ENCODE data around the gene ZNF516.

The ZNF516 gene

DNA sequence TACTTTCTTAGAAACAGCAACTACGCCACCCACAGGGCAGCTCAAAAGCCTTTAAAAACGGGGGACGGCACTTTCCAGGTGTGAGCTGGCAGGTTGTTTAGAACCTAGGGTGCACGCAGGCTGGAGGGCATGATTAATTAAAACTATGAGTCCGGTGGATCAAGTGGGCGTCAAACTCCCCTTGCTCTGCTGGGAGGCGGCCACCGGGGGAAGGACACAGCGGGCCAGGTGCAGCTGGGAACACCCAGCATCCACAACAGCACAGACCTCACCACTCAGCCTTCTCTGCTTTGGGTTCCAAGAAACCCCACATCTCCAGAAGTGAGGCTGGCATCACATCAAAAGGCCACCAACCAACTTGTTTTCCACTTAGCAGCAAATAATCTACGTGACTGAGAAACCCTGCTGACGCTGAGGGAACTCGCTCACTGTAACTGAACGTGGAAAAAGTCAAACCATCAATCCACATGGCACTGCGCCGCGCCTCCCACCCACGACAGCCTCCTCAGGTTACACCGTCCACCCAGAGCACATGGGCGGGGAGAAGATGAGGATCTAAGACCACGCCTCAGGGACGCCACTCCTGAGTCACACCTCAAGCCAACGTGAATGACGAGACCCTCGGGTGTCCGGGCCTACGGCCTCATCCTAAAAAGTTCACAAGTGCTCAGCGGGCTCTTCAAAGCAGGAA is 118.2 kb downstream of the ZNF516 start:
- Histone ChIP-seq H2BK5ac (ENCODE audit: low read length) (no peak overlapping the region), H3K27me3 (ENCODE audit: insufficient read depth, low read length, poor library complexity) (no peaks in the 10 kb centered on the region), H3K4me2 (ENCODE audit: low read length) (no peak overlapping the region), H3K56ac (ENCODE audit: low read length) (no peak overlapping the region), H4K8ac (ENCODE audit: low read depth, low read length) (no peak overlapping the region), H3K4me3 (ENCODE audit: low read length) (no peak overlapping the region), H3K23ac (ENCODE audit: low read length) (no peak overlapping the region), H3K18ac (ENCODE audit: low read length) (no peak overlapping the region), H3K4me1 (ENCODE audit: control insufficient read depth, low read depth, low read length) (no peaks in the 10 kb centered on the region), H3K36me3 (ENCODE audit: control insufficient read depth, insufficient read depth, low read length) (no peaks in the 10 kb centered on the region), H3K79me2 (ENCODE audit: control insufficient read depth, insufficient read depth, low read length) (no peaks in the 10 kb centered on the region), H3K9ac (ENCODE audit: low read length) (no peak overlapping the region), H2BK15ac (replicated peaks; ENCODE audit: low read depth) (no peak overlapping the region), H3K4ac (ENCODE audit: low read depth, low read length) (no peak overlapping the region), H2BK120ac (ENCODE audit: low read depth, low read length) (no peak overlapping the region), H3K27ac (ENCODE audit: low read depth, low read length) (no peak overlapping the region), H2AK5ac (ENCODE audit: low read length) (no peak overlapping the region), H3K79me1 (ENCODE audit: low read length) (no peaks in the 10 kb centered on the region), H4K5ac (ENCODE audit: low read length) (no peak overlapping the region)
- no peak for DNase-seq
- no CpG with 5 or more reads among the region's 27 CpGs for WGBS (ENCODE audit: extremely low coverage, insufficient coverage, low lambda C conversion rate)

DNA sequence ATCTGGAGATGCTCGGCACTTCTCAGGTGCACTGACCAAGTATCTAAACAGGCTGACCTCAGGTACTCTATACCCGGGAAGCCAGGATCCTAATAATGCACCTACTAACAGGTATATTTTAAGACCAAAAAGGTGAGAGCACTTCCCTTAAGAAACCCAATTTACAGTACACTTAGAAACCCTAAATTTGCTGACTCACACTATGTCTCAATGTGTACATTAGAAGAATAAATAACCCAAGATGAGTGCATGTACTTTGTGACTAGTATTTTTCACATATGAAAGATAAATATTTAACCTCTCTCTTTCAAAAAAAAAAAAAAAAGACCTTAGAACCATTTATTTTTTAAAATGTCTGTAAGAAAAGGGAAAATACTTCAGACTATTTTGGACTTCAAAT is 118.8 kb downstream of the ZNF516 start:
- Histone ChIP-seq H4K5ac (ENCODE audit: low read length) (no peak overlapping the region), H3K4ac (ENCODE audit: low read depth, low read length) (no peak overlapping the region), H3K4me1 (ENCODE audit: control insufficient read depth, low read depth, low read length) (no peaks in the 10 kb centered on the region), H3K27me3 (ENCODE audit: insufficient read depth, low read length, poor library complexity) (no peaks in the 10 kb centered on the region), H3K79me2 (ENCODE audit: control insufficient read depth, insufficient read depth, low read length) (no peaks in the 10 kb centered on the region), H3K36me3 (ENCODE audit: control insufficient read depth, insufficient read depth, low read length) (no peaks in the 10 kb centered on the region), H3K4me2 (ENCODE audit: low read length) (no peak overlapping the region), H3K18ac (ENCODE audit: low read length) (no peak overlapping the region), H2BK120ac (ENCODE audit: low read depth, low read length) (no peak overlapping the region), H3K56ac (ENCODE audit: low read length) (no peak overlapping the region), H2BK15ac (replicated peaks; ENCODE audit: low read depth) (no peak overlapping the region), H2BK5ac (ENCODE audit: low read length) (no peak overlapping the region), H2AK5ac (ENCODE audit: low read length) (no peak overlapping the region), H4K8ac (ENCODE audit: low read depth, low read length) (no peak overlapping the region), H3K9ac (ENCODE audit: low read length) (no peak overlapping the region), H3K4me3 (ENCODE audit: low read length) (no peak overlapping the region), H3K79me1 (ENCODE audit: low read length) (no peaks in the 10 kb centered on the region), H3K27ac (ENCODE audit: low read depth, low read length) (no peak overlapping the region), H3K23ac (ENCODE audit: low read length) (no peak overlapping the region)
- DNase-seq, result no peak
- WGBS (ENCODE audit: extremely low coverage, insufficient coverage, low lambda C conversion rate), result no CpG with 5 or more reads among the region's 2 CpGs

DNA sequence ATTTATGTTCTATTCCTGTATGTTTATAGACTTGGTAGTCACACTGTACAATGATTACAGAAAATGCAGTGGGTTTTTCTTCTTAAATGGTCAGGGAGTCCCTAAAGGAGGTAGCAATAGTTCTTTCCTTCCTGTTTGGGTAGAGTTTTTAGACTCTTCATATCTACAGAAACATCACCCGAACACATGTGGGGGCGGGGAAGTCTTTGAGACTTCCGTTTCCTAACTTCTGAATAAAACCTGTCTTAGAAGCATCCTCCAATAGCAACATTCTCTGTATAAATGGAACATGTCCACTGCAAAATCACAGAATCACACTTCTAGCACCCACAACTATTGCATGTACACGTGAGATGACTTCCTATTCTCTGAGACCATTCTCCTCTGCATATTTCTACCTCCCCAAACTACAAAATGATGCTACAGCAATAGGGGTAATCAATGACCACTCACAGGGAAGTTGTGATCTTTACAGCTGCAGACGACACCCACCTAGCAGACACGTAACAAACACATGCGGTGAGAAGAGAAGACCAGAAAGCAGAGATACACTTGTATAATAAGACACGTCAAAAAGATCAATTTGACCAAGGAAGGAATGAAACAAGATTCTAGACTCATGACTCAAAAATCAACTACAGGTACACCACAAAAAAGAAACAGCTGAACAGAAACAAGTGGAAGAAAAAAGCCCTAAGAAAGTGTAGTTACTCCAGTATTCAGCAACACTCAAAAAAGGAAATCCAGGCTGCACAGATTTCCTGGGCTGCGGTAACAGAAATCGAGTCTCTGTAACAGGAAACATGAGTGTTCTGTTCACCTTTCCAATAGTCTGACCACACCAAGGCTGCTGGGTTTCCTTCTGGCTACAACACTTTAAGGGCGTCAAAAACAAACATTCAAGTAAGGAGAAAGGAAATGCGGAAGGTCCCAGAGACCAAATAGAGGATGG is 120.4 kb downstream of the ZNF516 start:
- Histone ChIP-seq H3K79me2 (ENCODE audit: control insufficient read depth, insufficient read depth, low read length) (no peaks in the 10 kb centered on the region), H3K18ac (ENCODE audit: low read length) (no peak overlapping the region), H3K27me3 (ENCODE audit: insufficient read depth, low read length, poor library complexity) (no peaks in the 10 kb centered on the region), H2BK15ac (replicated peaks; ENCODE audit: low read depth) (no peak overlapping the region), H4K8ac (ENCODE audit: low read depth, low read length) (no peak overlapping the region), H4K5ac (ENCODE audit: low read length) (no peak overlapping the region), H3K36me3 (ENCODE audit: control insufficient read depth, insufficient read depth, low read length) (no peaks in the 10 kb centered on the region), H2BK120ac (ENCODE audit: low read depth, low read length) (no peak overlapping the region), H2BK5ac (ENCODE audit: low read length) (no peak overlapping the region), H3K4me3 (ENCODE audit: low read length) (no peak overlapping the region), H3K23ac (ENCODE audit: low read length) (no peak overlapping the region), H3K56ac (ENCODE audit: low read length) (no peak overlapping the region), H2AK5ac (ENCODE audit: low read length) (no peak overlapping the region), H3K4me2 (ENCODE audit: low read length) (no peak overlapping the region), H3K79me1 (ENCODE audit: low read length) (no peaks in the 10 kb centered on the region), H3K4ac (ENCODE audit: low read depth, low read length) (no peak overlapping the region), H3K4me1 (ENCODE audit: control insufficient read depth, low read depth, low read length) (no peaks in the 10 kb centered on the region), H3K9ac (ENCODE audit: low read length) (no peak overlapping the region), H3K27ac (ENCODE audit: low read depth, low read length) (no peak overlapping the region)
- DNase-seq, result no peak
- no CpG with 5 or more reads among the region's 12 CpGs for WGBS (ENCODE audit: extremely low coverage, insufficient coverage, low lambda C conversion rate)

- Histone ChIP-seq H3K56ac (ENCODE audit: low read length) (no peak overlapping the region), H2AK5ac (ENCODE audit: low read length) (no peak overlapping the region)
- DNase-seq, result no peak
Measured at GRCh38 chr18:76373297-76373696, 121.7 kb downstream of the ZNF516 start.

DNA sequence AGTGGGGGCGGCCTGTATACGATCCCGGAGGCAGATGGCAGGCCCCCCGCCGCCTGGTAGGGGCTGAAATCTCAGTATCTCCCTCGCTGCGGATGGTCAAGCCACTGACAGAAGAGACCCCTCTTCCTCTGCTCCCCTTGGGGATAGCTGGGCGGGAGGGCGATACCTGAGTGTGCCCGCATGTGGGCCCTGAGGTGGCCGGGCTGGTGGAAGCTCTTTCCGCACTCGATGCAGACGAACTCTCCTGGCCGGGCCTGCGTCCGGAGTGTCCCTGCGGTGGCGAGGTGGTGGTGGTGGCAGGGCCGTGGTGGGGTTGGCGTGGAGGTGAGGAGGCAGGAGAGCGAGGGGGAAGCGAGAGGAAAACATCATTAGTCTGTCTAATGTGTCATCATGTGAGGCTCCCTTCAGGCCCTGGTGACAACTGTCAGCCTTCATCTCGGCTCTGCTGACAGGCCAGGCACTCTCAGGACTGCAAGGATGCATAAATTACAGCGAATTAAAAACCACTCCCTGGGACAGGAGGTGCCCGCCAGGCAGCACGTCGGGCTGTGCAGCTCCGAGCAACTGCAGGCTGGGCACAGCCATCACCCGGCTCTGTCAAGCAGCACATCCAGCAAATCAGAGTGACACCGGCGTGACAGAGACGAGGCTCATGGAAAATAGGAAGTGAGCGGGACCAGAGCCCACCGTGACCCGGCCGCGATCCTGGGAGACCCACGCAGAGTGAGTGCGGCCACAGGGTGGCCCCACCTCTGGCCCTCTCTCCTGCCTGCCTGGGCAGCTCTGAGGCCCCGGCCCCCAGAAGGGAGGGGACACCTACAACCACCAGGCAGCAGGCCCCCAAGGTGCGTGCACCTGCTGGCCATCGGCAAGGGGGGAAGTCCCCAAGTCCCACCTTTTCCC is 123.5 kb downstream of the ZNF516 start:
- no peak overlapping the region for H3K4me3 ChIP-seq (ENCODE audit: low read length)
- H2AK5ac ChIP-seq (ENCODE audit: low read length), result no peak overlapping the region
- no peaks in the 10 kb centered on the region for H3K4me1 ChIP-seq (ENCODE audit: control insufficient read depth, low read depth, low read length)
- no peaks in the 10 kb centered on the region for H3K27me3 ChIP-seq (ENCODE audit: insufficient read depth, low read length, poor library complexity)
- no peaks in the 10 kb centered on the region for H3K36me3 ChIP-seq (ENCODE audit: control insufficient read depth, insufficient read depth, low read length)
- H3K27ac ChIP-seq (ENCODE audit: low read depth, low read length), result no peak overlapping the region
- no peak overlapping the region for H2BK5ac ChIP-seq (ENCODE audit: low read length)
- no peak overlapping the region for H3K23ac ChIP-seq (ENCODE audit: low read length)
- H4K8ac ChIP-seq (ENCODE audit: low read depth, low read length), result no peak overlapping the region
- no peak overlapping the region for H3K4me2 ChIP-seq (ENCODE audit: low read length)
- WGBS (ENCODE audit: extremely low coverage, insufficient coverage, low lambda C conversion rate), result no CpG with 5 or more reads among the region's 43 CpGs
- H3K56ac ChIP-seq (ENCODE audit: low read length), result no peak overlapping the region
- no peak for DNase-seq
- no peak overlapping the region for H4K5ac ChIP-seq (ENCODE audit: low read length)
- H3K4ac ChIP-seq (ENCODE audit: low read depth, low read length), result no peak overlapping the region
- H2BK15ac ChIP-seq (replicated peaks; ENCODE audit: low read depth), result no peak overlapping the region
- no peak overlapping the region for H3K9ac ChIP-seq (ENCODE audit: low read length)
- H3K79me1 ChIP-seq (ENCODE audit: low read length), result no peaks in the 10 kb centered on the region
- no peaks in the 10 kb centered on the region for H3K79me2 ChIP-seq (ENCODE audit: control insufficient read depth, insufficient read depth, low read length)
- no peak overlapping the region for H2BK120ac ChIP-seq (ENCODE audit: low read depth, low read length)
- no peak overlapping the region for H3K18ac ChIP-seq (ENCODE audit: low read length)

More at GRCh38 chr18:76373297-76373696, 121.7 kb downstream of the ZNF516 start:
- Histone ChIP-seq H3K79me2 (ENCODE audit: control insufficient read depth, insufficient read depth, low read length) (no peaks in the 10 kb centered on the region), H3K79me1 (ENCODE audit: low read length) (no peaks in the 10 kb centered on the region), H3K27ac (ENCODE audit: low read depth, low read length) (no peak overlapping the region), H2BK15ac (replicated peaks; ENCODE audit: low read depth) (no peak overlapping the region), H3K4ac (ENCODE audit: low read depth, low read length) (no peak overlapping the region), H3K4me2 (ENCODE audit: low read length) (no peak overlapping the region), H3K18ac (ENCODE audit: low read length) (no peak overlapping the region), H3K27me3 (ENCODE audit: insufficient read depth, low read length, poor library complexity) (no peaks in the 10 kb centered on the region), H4K8ac (ENCODE audit: low read depth, low read length) (no peak overlapping the region), H3K23ac (ENCODE audit: low read length) (no peak overlapping the region), H3K4me1 (ENCODE audit: control insufficient read depth, low read depth, low read length) (no peaks in the 10 kb centered on the region), H3K9ac (ENCODE audit: low read length) (no peak overlapping the region), H2BK5ac (ENCODE audit: low read length) (no peak overlapping the region), H2BK120ac (ENCODE audit: low read depth, low read length) (no peak overlapping the region), H3K4me3 (ENCODE audit: low read length) (no peak overlapping the region), H3K36me3 (ENCODE audit: control insufficient read depth, insufficient read depth, low read length) (no peaks in the 10 kb centered on the region), H4K5ac (ENCODE audit: low read length) (no peak overlapping the region)
- no CpG with 5 or more reads among the region's 5 CpGs for WGBS (ENCODE audit: extremely low coverage, insufficient coverage, low lambda C conversion rate)

Measured in mesendoderm (in vitro differentiated cells).